Ishikawa (cell line): ENCODE results near the gene CETP.

Source experiments
- CREB1 ChIP-seq: IDR thresholded peaks from 2 replicates; pipeline ENCODE4 v1.6.1; 2012; ENCODE audit warnings: low read depth
- EP300 ChIP-seq: IDR thresholded peaks from 2 replicates; pipeline ENCODE4 v1.6.1; 2012; ENCODE audit warnings: borderline replicate concordance
- MAX ChIP-seq: IDR thresholded peaks from 2 replicates; pipeline ENCODE4 v1.6.1; 2012
- RAD21 ChIP-seq: IDR thresholded peaks from 2 replicates; pipeline ENCODE4 v1.6.1; 2012; ENCODE audit warnings: low read depth
- REST ChIP-seq: IDR thresholded peaks from 2 replicates; pipeline ENCODE4 v1.6.1; 2012; ENCODE audit warnings: low read depth, mild to moderate bottlenecking
- YY1 ChIP-seq: IDR thresholded peaks from 2 replicates; pipeline ENCODE4 v1.6.1; 2012; ENCODE audit warnings: low read depth

GRCh38 chr16:57025941-57026777 lies 64.4 kb downstream of the CETP start:
- TF ChIP-seq REST = no peak
- TF ChIP-seq EP300 = no peak
- TF ChIP-seq YY1 = no peak
- no peak for TF ChIP-seq CREB1
- no peak for TF ChIP-seq RAD21
- TF ChIP-seq MAX = no peak
